Kidney tubule cell (primary cell): ENCODE results near the gene DNMT3A.
"Not testable (repeated sequence)": the region's sequence is repeated elsewhere in the genome, so short reads cannot be mapped to it uniquely, and the experiment has no call there.

Source experiments
- DNase-seq: peaks from one replicate; pipeline ENCODE4 v3.0.0-alpha.2; 2018; ENCODE audit warnings: low spot score

The DNMT3A gene

DNA sequence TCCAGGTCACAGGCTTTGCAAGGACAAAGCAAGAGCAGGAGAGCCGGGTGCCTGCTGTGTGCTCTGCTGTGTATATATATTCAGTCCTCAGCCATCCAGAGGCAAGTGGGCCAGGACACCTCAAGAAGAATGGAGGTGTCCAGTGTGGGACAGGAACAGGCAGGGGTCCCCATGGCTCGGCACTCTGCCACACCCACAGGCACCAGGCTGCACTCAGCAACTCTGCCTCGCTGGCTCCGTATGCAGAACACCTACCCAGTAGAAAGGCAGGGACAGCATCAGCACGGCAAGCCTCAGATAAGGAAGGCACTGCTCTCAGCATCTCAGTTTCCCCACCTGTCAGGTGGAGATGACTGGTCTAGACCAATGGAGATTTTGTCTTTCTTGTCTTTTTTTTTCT is 57.8 kb downstream of the DNMT3A start:
- no peak for DNase-seq

DNA sequence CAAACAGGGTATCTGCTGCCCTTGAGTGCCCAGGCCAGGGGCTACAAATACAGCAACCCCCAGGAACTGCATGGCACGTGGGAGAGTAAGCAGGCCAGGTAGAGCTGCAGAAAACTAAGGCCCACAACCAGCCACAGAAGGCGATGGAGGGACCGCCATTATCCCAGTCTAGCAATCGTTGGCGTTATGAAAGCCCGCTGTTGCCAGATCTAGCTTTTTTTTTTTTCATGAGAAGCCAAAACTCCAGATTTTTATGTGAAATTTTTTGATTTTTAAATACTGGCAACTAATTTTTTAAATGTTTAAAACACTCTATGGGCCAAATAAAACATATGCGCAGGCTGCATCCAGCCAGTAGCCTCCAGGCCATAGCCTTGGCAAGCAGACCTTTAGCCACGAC is 59.8 kb downstream of the DNMT3A start:
- DNase-seq: no peak

DNA sequence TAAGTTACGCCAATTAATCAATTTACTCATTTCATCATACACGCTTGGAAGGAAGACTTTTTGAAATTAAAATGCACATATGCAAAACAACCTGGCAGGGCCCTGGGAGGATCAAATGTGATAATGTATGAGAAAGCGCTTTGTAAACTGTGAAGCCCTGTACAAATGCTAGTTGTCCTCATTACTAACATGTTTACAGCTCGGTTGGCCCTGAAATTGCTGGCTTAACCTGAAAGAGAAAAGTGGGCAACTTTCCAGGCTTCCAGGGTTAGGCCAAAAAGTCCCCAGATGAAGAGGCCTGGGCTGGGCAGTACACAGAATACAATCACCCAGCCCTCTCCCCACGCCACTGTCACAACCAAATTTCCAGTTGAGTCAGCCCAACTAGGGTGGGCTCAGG is 60.2 kb downstream of the DNMT3A start:
- DNase-seq: no peak

DNA sequence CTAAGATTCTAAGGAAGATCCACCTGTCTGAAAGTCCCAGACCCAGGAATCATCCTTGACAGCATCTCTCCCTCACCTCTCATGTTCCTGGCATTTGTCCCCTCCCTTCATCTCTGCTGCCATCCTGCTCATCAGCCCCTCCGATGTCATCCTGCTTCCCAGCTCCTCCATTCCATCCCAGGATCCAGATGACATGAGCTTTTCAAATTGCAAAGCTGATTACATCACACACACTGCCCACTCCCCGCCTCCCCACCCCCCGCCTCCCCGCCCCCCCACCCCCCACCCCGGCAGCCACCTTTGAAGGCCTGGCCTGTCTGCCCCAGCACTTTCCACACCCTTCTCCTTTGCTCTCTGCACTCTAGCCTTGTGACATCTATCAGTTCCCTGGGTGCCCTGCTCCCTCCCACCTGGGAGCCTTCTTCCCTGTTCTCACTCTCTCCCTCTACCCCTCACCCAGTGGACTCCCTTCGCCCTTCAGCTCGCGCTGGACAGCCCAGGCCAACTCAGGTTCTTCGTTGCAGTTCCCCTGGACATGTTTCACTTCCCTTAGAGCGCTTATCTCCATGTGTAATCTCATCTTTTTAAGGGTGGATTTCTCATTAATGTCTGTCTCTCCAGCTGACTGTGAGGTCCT is 61.6 kb downstream of the DNMT3A start:
- DNase-seq: no peak

DNA sequence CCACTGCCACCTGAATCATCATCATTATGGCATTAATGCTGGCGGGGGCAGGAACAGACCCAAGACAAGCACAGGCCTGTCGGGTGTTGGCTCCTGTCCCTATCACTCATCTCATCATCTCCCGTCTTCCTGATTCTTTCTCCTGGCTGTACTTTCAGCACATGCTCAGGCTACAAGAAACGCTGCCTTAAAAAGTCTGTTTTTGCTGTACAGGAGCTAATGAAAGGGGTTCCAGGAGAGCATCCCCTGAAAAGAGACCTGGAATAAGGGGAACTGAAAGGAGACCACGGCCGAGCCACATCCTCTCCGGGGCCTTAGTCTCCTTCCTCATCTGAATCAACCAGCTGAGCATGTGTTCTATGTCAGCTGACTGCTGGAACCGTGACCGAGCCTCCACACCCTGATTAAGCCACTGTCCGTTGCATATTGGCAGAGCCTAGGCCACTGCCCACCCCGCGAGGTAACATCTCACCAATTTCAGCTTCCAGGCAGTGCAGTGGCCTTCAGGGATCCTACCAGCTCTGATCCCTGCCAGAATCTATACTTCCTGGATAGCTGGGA is 62.6 kb downstream of the DNMT3A start:
- peak; percentile 55 for DNase-seq

DNA sequence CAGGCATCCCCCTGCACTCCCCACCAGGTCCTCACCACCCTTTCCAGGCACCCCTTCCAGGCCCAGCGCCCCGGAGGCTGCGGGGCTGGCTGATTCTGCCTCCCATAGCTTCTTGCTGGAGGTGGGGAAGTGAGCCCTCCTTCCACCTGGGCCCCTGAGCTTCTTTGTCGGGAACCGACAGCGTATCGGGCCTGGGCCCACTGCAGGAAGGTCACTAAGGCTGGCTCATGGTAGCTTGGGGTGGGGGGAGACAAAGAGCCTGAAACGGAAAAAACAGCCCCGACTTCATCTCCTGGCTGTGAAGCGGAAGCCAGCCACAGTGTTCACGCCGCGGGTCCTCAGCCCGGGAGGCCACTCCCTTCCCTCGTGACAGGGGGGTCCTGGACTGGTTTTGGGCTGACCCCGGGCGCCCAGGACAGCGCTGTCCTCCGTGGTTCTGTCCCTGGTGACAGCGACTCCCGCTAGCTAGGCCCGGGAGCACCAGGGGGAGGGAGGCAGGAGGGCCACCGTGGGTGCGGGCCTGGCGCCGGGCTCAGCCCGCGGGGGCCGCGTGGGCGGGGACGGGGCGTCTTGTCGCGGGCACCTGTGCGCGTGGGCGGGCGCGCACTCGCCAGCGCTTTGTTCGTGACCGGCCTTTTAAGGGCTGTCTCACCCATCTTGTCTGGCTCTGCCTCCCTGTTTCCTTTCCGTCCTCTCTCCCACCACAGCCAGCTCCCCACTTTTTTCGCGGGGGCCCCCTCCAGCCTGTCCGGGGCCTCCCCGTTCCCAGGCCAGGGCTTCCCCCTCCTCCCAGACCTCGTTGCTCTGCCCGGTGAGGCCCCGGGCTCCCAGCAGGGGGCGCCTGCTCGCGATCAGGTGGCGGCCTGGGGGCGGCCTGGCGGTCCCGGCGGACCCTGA is 64.9 kb downstream of the DNMT3A start:
- peak; percentile 43 for DNase-seq

DNA sequence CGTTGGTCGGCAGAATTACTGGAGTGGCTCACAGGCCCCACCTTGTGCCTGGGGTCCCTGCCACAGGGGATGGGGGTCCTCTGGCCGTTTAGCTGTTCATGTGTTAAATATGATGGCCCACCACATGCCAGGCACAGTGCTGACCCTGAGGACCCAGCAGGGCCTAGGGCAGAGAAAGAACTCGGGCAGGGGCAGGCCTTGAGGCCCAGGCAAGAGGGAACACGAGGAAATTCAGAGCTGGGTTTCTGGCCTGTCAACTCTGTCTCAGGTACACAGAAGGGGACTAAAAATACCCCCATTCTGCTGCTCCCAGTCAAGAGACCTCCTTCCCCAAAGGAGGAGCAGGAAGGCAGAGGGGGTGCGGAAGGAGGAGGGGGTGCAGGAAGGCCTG is 66.2 kb downstream of the DNMT3A start:
- DNase-seq: no peak

DNA sequence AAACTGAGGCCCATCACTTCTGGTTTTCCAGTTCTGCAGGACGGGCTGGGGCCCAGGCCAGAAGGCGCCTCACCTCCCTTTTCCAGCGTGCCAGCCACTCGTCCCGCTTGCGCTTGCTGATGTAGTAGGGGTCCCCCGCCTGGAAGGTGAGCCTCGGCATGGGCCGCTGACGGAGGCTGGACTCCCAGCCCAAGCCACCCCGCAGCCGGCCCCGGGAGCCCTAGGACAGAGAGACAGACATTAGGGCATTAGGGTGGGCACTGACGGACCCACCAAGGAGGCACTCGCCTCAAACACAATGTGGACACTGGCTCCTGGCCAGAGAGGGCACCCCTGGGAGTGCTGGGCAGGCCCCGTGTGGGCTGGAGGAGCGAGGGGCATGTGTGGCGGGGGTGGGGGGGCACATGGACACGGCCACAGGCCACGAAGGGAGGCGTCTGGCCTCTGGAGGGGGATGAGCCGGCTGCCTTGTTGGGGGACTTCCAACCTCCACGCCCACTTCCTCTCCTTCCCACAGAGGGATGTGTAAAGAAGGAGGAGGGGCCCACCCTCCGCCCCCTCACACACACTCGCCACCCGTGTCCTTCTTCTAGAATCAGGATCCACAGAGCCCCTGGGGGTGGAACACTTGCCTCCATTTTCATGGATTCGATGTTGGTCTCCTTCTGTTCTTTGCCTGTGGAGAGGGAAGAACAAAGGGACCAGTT is 66.7 kb downstream of the DNMT3A start:
- no peak for DNase-seq

DNA sequence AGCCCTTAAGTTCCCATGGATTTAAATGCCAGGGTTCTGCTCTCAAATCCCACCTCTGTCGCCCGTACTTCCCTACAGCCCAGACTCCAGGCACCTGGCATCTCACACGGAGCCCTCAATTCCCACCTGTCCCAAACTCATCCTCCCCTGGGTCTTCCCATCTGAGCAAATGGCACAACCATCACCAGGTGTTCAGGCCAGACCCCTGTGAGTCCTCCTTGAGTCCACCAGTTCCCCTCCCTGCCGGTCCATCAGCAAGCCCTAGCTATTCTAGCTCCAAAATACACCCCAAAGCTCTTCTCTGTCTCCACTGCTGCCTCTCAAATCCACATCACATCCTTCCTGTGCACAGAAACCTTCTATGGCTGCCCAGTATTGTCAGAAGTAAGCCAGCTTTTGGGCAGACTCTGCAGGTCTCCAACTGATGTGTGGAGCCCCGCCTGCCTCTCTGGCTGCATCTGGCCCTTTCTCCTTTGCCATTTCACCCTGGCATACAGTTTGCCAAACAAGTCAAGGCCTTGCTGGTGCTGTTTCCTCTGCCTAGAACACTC is 67.7 kb downstream of the DNMT3A start:
- no peak for DNase-seq

DNA sequence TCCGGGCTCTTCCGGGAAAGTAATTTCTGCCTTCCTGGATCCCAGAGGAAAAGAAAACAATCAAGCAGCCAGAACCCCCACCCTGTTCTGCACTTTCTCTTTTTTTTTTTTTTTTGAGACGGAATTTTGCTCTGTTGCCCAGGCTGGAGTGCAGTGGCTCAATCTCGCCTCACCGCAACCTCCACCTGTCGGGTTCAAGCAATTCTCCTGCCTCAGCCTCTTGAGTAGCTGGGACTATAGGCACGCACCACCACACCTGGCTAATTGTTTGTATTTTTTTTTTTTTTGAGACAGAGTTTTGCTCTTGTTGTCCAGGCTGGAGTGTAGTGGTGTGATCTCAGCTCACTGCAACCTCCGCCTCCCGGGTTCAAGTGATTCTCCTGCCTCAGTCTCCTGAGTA is 69.0 kb downstream of the DNMT3A start:
- not testable (repeated sequence) for DNase-seq

DNA sequence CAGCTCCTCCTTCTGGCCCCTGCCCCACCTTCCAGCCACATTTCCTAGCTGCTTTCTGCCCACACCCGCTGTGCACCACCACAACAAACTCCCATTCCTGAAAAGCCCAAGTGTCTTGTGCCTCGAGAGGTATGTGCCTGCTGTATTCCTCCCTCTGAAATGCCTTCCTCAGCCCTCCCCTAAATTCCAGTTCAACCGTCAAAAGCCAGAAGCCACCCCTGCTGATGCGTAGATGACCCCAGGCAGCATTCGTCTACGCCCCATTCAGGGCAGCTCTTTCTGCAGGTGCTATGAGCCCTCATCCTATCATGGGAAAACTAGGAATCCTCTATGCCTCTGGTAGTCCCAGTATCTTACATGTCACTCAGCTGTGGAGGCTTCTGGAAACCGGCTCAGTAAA is 71.7 kb downstream of the DNMT3A start:
- no peak for DNase-seq

DNA sequence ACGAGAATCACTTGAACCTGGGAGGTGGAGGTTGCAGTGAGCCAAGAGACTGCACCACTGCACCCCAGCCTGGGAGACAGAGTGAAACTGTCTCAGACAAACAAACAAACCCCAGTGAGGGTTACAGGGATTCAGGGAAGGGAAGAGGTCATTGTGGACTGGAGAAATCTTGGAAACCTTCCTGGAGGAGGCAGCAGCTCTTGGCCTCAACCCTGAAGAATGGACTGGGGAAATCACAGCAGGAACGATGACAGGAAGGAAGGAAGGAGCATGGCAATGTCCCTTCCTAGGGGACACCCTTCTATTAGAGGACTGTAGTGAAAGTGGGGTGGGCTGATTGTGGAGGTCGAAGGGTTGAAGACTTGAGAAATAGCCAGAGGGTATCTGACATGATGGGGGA is 72.5 kb downstream of the DNMT3A start:
- DNase-seq: no peak

DNA sequence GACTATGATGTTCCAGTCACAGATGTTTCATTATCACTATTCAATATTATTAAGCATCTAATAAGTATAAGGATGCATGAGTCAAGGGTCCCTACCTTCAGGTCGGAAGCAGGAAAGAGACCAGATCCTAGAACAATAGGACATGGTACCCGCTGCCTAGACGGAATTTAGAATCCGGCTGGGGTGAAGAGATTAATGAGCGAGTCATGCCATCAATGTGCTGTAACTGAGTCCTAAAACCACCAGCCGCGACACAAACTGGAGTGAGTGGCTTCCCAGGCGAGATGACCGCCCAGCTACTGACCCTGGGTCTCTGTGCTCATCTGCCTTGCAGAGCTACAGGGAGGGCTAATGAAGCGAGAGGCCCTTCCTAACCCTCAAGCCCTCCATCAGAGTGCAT is 73.6 kb downstream of the DNMT3A start:
- DNase-seq: peak; percentile 76

DNA sequence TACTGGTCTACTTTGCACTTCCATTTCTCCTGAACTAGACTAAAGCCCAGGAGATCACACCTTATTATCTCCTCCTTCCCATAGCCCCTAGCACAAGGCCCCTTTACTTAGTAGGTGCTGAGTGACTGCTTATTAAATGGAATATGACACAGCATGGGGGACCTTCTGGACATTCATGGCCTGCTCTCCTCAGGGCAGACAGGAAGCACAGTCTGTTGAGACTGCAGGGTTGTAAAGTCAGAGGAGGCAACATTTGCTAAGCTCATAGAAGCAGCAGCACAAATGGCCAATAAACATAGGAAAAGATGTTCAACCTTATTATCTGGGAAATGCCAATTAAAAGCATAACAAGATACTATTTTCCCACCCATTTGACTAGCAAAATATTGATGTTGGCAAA is 75.3 kb downstream of the DNMT3A start:
- DNase-seq: no peak

DNA sequence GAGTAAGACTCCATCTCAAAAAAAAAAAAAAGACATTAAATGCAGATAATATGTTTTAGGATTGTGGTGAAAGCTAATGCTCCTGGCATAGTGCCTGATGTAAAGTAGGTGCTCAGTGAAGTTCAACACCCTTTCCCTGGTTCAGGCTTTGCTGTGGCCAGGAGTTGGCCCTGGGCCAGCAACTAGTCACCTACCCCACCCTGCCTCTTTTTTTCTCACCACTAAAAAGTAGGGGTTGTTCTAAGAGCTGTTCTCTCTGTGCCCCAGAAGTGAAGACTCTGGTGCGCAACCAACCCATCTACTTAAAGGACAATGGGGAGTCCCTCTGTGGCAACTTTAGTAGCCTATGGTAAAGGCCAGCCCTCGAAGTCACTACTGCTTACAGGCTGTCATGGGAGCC is 75.9 kb downstream of the DNMT3A start:
- DNase-seq: peak; percentile 50

DNA sequence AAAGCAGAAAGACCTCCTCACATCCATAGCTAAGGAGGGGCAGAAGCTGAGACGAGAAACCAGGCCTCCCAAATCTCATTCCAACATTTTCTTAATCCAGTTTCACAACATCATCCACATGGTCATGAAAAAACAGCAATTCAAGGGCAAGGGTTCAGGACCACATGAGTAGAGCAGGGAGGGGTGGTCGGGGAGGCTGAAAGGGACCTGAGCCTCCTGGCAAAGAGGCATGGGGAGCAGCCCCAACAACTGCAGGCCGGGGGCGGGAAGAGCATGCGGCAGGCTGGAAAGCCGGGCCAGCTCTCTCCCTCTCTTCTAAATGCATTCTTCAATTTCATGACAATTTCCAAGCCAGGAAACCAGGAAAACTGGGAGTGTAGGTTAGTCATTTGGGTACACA is 76.7 kb downstream of the DNMT3A start:
- DNase-seq: no peak

DNA sequence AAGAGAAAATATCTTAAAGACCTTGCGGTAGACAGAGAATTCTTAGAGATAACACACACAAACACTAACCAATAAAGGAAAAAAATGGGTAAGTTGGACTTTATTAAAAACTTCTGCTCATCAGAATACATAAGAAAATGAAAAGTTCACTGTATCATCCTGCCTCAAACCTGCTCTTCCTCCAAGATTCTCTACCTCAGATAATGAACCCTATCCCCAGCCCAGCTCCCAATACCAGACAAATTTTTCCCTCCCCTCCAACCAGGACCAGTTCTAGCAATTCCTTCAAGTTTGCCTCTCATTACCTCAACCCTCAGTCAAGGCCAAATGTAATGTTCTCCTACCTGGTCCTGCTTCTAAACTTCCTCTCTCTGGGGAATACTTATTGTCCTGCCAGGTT is 79.4 kb downstream of the DNMT3A start:
- DNase-seq: no peak

DNA sequence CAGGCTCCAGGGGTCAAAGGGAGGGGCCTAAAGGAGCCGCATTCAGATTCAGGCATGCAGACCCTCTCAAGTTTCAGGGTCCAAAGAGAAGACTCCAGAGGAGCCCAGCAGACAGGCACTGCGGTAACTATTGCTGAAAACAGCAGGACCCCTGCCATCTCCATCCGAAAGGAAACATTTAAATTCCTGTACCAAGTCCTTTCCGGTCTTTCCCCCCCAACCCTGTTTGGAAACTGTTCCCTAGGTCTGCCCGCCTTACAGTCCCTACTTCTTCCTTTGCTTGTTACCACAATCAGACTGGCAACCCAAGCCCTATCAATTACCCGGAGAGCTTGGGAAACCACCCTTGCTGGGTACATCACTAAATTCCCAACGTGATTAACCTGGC is 82.0 kb downstream of the DNMT3A start:
- DNase-seq: no peak

DNA sequence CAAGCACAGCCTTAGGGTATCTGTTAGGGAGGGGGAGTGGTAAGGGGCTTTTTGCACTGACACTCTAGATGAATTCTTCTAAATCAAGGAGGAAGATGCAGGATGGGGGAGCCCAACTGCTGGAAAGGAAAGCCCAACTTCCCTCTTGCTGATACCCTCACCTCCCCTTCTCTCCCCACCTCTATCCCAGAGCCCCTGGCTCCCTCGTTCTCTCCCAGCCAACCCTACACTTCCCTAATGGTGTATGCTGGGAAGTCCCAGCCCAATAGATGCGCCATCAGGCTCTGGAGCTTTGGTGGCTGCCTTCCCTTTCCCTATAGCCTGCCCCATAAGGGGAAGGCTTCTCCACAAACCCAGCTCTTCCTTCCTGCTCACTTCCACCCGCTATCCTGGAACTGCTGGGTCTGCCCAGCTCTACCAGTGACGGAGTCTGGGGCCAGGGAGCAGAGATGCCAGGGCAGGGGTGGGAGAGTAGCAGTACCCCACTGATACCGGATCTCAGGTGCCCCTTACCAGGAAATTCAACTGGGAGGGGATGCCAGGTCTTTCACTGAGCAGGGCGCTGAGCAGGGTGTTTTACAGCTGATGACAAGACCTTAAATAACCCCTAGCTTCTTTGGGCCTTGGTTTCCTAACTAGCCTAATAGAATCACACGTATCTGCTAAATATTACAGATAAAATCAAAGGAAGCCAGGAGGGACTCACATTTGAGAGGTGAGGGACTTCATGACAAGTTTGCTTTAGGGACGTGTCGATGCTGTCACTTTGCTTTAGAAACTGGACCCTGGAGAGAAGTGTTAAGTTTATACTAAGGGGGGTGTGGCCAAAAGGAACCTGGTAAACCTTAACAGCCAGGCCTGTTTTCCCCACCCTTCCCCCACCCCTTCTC is 82.6 kb downstream of the DNMT3A start:
- DNase-seq: no peak

DNA sequence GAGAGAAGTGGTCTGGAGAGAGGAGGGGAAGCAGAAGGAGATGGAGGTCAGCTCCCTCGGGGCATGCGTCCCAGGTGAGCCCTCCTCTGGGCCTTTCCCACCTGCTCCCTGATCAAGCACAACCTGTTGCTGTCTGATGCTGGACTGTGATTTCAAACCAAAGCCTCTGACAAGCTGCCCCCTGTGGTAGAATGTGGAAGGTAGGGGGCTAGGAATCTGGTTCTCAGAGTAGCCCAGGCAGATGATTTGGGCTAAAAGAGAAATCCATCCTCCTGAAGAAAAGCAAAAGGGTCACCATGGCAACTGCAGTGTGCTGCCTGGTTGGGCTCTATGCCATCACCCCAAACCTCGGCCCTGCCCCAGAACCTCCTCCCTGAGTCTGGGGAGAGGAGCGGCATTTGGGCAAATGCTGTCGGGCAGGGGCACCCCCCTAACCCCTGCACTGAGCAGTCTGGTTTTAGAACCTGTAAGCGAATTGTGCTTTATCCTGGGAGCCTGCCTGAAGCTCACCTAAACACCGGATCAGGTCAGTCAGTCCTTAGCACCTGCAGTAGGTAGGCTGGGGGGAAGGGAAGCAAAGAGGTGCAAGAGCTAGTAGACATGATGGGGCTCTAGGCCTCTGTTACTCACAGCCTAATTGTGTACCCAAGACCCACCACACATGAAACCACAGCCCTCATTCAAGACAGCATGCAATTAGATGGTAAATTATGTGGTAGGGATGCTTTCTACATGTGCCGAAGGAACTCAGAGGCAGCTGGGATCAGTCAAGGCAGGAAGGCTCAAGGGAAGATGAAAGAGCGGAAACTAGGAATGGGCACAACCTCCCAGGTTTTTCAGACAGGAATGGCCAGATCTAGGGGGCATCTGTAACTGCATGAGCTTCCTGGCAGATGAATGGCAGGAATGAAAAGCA is 83.5 kb downstream of the DNMT3A start:
- no peak for DNase-seq
